H1 (cell line): ENCODE measurements around the gene SMYD4. TPM values are rescaled to one million over a fixed set of nuclear protein-coding genes. Genes with fewer than 3 reads are reported as not detected.

ENCODE experiments used
- JUN ChIP-seq: IDR thresholded peaks from 2 replicates; pipeline ENCODE4 v1.6.1; 2011; ENCODE audit warnings: low read depth, mild to moderate bottlenecking, improper control_type of control experiment, low read length
- SIN3A ChIP-seq, 2 experiments: IDR thresholded peaks in 1 of 2; conservative IDR thresholded peaks in 1 of 2; 2 replicates each; pipeline ENCODE4 v1.6.1; 2011 to 2012; ENCODE audit warnings: low read length in 2 of 2, improper control_type of control experiment in 1 of 2, low read depth in 1 of 2, mild to moderate bottlenecking in 1 of 2
- polyA plus RNA-seq, 7 experiments: library from polyadenylated mRNA; depleted of rRNA in 3 of 7; stranded (reverse) in 5 of 7; unstranded in 2 of 7; fragments of >200 nt in 5 of 7; fragments of 200-250 nt in 2 of 7; gene quantifications; 1 replicate in 5 of 7; 2 replicates in 1 of 7; 4 replicates in 1 of 7; pipeline versions ENCODE4 v1.2.1 to v1.2.3, GENCODE V29; 2011 to 2013; ENCODE audit warnings: missing spikeins in 2 of 7, mixed read lengths in 2 of 7
- total RNA-seq: library from RNA; stranded (reverse); fragmentation: NEBNext Ultra II Directional; extraction: Animal tissue kit (Norgen Biotek cat#: 25700); gene quantifications from 2 replicates; pipeline ENCODE4 v1.2.1, GENCODE V29; 2021

The SMYD4 gene
- total and polyA plus RNA-seq, 2 of the 8 experiments (the other 6 are each of a cell fraction or from before 2014, with no cell fraction given), result 10.5 to 23.4 TPM

- no peak for TF ChIP-seq JUN
- TF ChIP-seq SIN3A (conservative IDR thresholded peaks at IDR 0.05 in 1 of 2, IDR thresholded peaks at IDR 0.05 in 1 of 2; ENCODE audit: low read depth in 1 of 2, low read length in 2 of 2), result no peak
- TF ChIP-seq, all 59 proteins: peak for 0
These were observed 14.2 kb upstream of the SMYD4 start (continued) for GRCh38 chr17:1843947-1844346.
